ENCODE measurements around the gene SAMM50. TPM values are rescaled to one million over a fixed set of nuclear protein-coding genes. Genes with fewer than 3 reads are reported as not detected.

Gene SAMM50
- total RNA-seq, 1 donor from 2014 or later: 60.6 TPM

DNA sequence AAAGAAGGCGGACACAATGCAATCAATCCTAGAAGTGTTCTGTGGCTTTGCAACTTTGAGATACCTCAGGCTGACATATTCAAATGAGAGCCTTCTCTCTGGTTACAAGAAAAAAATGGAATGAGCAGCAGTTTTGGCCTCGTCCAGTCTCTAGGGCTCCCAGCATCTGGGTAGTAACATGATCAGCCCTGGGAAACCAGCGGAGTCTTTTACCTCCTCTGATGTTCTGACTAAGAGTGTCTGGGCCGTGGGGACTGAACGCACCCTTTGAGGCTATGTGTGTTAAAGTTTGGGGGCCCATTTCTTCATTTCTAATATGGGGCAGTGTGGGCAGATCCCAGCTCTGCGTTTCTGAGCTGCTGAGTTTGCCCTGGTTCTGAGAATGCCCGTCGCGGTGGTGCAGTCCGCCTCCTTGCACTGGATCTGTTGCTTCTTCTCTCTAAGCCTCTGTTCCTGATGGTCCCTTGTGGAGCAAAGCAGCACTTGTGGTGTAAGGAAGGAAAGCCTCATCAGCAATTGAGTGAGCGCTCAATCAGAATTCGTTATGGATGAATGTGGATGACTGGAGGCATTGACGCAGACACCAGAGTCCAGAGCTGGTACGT lies 77.0 kb downstream of the SAMM50 start:
- Mint-ChIP-seq H3K9me3 (no peaks in the 10 kb centered on the region), H3K27ac (no peak overlapping the region), H3K4me1 (ENCODE audit: low read depth) (peaks cover 27% of the 10 kb centered on the region), H3K27me3 (ENCODE audit: insufficient read depth) (no peaks in the 10 kb centered on the region), H3K4me3 (no peak overlapping the region), H3K36me3 (ENCODE audit: low read depth) (peaks cover 3% of the 10 kb centered on the region)
- intact Hi-C loops (cut with micrococcal nuclease): no loop called here
- no peak for DNase-seq (ENCODE audit: low spot score)

DNA sequence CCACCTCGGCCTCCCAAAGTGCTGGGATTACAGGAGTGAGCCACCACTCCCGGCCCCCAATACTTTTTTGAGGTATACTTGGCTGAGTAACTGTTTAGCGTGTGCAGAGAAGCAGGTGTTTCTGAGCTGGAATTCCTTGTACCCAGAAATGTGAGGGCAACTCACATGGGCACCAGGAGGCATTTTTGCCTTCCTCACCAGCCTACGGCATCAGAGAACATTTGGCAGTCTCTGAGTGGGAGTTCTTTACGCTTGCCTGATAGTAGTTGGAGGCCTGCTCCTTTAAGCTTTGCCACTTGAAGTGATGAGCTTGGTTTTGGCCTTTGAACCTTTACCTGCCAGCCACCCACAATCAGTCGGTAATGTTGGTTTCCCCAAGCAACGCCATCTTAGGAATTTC lies 78.0 kb downstream of the SAMM50 start:
- Mint-ChIP-seq H3K27ac (no peak overlapping the region), H3K4me1 (ENCODE audit: low read depth) (peaks cover 22% of the 10 kb centered on the region), H3K27me3 (ENCODE audit: insufficient read depth) (no peaks in the 10 kb centered on the region), H3K36me3 (ENCODE audit: low read depth) (peaks cover 1% of the 10 kb centered on the region), H3K4me3 (no peak overlapping the region), H3K9me3 (no peaks in the 10 kb centered on the region)
- intact Hi-C loops (cut with micrococcal nuclease): no loop called here
- DNase-seq (ENCODE audit: low spot score): no peak

DNA sequence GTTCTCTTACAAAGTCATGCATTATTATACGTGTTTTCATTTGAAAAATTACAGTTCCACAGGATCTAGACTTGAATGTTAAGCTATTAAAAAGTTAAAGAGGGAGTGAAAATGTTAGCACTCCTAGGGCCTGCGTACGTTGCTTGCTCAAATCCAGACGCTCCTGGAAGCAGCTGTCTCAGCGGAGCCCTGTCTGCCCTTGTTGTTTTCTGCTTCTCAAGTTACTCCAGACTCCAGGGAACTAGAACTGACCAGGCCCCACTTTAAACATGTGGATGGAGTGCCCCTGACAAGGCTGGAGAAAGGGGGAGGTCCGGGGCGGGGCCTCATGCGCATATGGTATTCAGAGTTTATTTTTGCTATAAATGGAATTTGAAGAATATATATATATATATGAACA lies 78.5 kb downstream of the SAMM50 start:
- no peaks in the 10 kb centered on the region for H3K36me3 Mint-ChIP-seq (ENCODE audit: low read depth)
- H3K27me3 Mint-ChIP-seq (ENCODE audit: insufficient read depth): no peaks in the 10 kb centered on the region
- peaks cover 19% of the 10 kb centered on the region for H3K4me1 Mint-ChIP-seq (ENCODE audit: low read depth)
- intact Hi-C loops (cut with micrococcal nuclease): no loop called here
- no peak for DNase-seq (ENCODE audit: low spot score)
- no peaks in the 10 kb centered on the region for H3K9me3 Mint-ChIP-seq
- no peak overlapping the region for H3K4me3 Mint-ChIP-seq
- no peak overlapping the region for H3K27ac Mint-ChIP-seq

DNA sequence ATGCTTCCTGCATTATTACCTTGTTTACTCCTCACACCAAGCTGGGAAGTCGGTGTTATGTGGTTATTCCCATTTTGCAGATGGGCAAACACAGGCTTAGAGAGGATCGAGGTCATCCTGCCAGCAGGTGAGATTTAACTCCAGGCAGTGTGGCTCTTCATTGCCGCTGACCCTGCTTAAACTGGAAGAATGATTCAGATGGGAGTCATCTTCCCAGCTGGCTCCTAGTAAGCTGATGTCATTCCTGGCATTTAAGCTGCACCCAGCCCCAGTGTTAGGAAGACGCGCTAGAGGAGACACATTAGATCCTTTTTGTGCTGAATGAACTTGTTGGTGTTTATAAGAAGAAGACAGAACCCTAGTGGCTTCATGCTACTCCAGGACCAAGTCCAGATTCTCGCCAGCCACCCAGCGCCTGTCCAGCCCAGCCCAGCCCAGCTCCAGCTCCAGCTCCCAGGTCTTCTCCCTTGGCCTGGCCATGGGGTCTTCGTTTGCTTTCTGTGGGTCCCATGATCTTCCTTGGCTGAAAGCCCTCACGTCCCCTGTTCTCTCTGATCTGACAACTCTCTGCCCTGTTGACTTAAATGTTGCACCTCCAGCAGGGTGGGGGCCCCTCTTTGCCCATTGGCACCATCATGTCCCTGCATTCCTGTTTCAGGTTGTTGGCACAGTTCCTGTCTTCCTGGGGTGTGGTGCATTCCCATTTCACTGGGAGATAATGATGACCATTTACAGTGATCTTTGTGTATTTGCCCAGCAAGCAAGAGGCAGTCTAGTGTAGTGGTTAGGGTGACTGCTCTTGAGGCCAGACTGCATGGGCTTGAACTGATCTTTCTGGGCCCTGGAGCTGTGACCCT lies 82.5 kb downstream of the SAMM50 start:
- Mint-ChIP-seq H3K27me3 (ENCODE audit: insufficient read depth) (no peaks in the 10 kb centered on the region), H3K36me3 (ENCODE audit: low read depth) (peaks cover 3% of the 10 kb centered on the region), H3K9me3 (no peaks in the 10 kb centered on the region)

DNA sequence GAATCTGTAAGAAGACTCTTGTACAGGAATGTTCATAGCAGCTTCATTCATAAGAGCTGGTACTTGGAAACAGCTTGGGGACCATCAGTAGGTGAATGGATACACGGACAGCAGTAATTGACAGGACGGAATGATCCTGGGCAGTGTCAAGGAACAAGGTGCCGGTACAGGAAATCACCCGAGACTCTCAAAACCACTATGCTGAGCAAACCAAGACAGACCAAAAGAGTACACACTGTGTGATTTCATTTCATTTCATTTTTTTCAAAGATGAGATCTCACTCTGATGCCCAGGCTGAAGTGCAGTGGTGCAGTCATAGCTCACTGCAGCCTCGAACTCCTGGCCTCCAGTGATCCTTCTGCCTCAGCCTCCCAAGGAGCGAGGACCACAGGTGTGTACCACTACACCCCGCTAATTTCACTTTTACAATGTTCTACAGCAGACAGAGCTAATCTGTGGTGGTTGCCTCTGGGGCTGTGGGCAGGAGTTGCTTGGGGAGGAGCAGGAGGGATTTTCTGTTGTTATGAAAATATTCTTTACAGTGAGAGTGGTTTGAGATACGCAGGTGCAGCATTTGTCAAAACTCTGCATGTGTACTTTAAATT lies 84.4 kb downstream of the SAMM50 start:
- Mint-ChIP-seq H3K27ac (no peak overlapping the region), H3K9me3 (no peaks in the 10 kb centered on the region), H3K4me1 (ENCODE audit: low read depth) (peaks cover 27% of the 10 kb centered on the region), H3K4me3 (no peak overlapping the region), H3K36me3 (ENCODE audit: low read depth) (peaks cover 3% of the 10 kb centered on the region), H3K27me3 (ENCODE audit: insufficient read depth) (no peaks in the 10 kb centered on the region)
- intact Hi-C loops (cut with micrococcal nuclease): no loop called here
- no peak for DNase-seq (ENCODE audit: low spot score)

More for the DNA sequence above, 82.5 kb downstream of the SAMM50 start:
- no peak for DNase-seq (ENCODE audit: low spot score)
- intact Hi-C loops (cut with micrococcal nuclease): no loop called here
- Mint-ChIP-seq H3K4me1 (ENCODE audit: low read depth) (peaks cover 25% of the 10 kb centered on the region), H3K27ac (no peak overlapping the region), H3K4me3 (no peak overlapping the region)

GRCh38 chr22:44042249-44043218 lies 87.3 kb downstream of the SAMM50 start:
- no peak for DNase-seq (ENCODE audit: low spot score)
- Mint-ChIP-seq H3K9me3 (no peaks in the 10 kb centered on the region), H3K4me3 (no peak overlapping the region), H3K27ac (peak overlapping the region; percentile 44), H3K4me1 (ENCODE audit: low read depth) (peaks cover 50% of the 10 kb centered on the region), H3K27me3 (ENCODE audit: insufficient read depth) (no peaks in the 10 kb centered on the region), H3K36me3 (ENCODE audit: low read depth) (peaks cover 10% of the 10 kb centered on the region)
- intact Hi-C loops (cut with micrococcal nuclease): no loop called here

DNA sequence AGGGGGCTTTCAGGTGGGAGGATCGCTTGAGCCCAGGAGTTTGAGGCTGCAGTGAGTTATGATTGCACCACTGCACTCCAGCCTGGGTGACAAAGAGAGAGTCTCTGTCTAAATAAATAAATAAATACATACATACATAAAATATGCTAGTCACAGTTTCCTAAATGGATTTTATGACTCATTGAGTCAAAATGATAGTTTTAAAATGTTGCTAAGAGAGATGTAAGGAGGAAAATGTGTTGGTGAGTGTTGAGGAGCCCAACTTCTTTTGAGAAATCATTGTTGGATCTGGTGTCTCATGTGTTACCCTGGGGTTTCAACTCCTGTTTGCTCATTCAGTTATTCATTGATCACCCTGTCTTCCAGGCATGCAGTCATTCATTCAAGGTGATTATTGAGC lies 89.9 kb downstream of the SAMM50 start:
- intact Hi-C loops (cut with micrococcal nuclease): loop anchor here (2.0 kb wide), 1 partner anchor 14 kb away; no protein-coding TSS in a partner anchor
- H3K4me3 Mint-ChIP-seq: no peak overlapping the region
- no peaks in the 10 kb centered on the region for H3K9me3 Mint-ChIP-seq
- peak overlapping the region; percentile 81 for H3K27ac Mint-ChIP-seq
- no peaks in the 10 kb centered on the region for H3K27me3 Mint-ChIP-seq (ENCODE audit: insufficient read depth)
- no peak for DNase-seq (ENCODE audit: low spot score)
- H3K36me3 Mint-ChIP-seq (ENCODE audit: low read depth): peaks cover 10% of the 10 kb centered on the region
- H3K4me1 Mint-ChIP-seq (ENCODE audit: low read depth): peaks cover 47% of the 10 kb centered on the region

Other genes starting within 250 kb of the SAMM50 start
- 0.17 TPM in 1 of 2 replicates, not detected in the other for gene EFCAB6, start 143.1 kb upstream of the SAMM50 start, total RNA-seq
- not detected in 2 replicates for gene SULT4A1, start 92.9 kb upstream of the SAMM50 start, total RNA-seq
- gene PNPLA5, start 63.4 kb upstream of the SAMM50 start, total RNA-seq: not detected in 2 replicates
- 0.86 and 1.6 TPM in 2 replicates for gene PNPLA3, start 31.6 kb upstream of the SAMM50 start, total RNA-seq
- 91.6 and 91.7 TPM in 2 replicates for gene PARVB, start 68.9 kb downstream of the SAMM50 start, total RNA-seq
- gene PARVG, start 225.5 kb downstream of the SAMM50 start, total RNA-seq: 50.6 and 52.8 TPM in 2 replicates